ENCODE results near the gene PRIMA1. TPM values are rescaled to one million over a fixed set of nuclear protein-coding genes. Genes with fewer than 3 reads are reported as not detected.
A peak's percentile ranks its signal among the peaks of the same experiment; 100 is the strongest.

The PRIMA1 gene
- total RNA-seq, 1 donor from 2014 or later: 4.0 TPM

DNA sequence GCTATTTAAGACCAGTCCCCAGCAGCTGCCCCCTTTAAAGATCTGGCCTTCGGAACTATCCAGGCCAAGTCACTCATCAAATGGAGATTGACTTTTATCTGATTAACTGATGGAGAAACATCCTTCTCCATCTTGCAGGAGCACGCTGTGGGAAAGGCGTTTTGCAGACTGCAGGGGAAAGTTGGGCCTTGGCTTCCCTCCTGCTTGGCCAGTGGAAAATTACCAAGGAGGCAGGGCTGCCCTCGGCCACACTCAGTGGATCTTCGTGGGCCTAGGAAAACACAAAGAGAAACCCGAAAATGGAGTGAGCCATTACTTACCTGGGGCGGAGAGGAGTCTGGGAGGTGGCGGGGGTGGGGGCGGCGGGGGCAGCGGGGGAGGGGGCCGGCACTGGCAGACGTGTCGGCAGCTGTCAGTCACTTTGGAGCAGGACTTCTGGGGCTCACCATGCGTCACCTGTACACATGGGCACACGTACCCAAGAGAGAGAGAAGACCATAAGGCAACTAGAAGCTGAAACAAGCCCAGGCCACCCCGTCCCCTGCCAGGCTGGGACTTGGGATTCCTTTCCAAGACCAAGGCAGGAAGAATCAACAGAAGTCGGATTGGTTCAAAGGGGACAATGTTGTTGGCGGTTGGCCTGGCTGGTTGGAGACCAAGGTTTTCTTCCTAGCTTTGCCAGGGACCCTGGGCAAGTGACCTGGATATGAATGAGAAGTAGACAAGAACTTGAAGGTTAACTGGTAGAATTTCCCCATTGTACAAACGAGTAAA, 9.2 kb downstream of the PRIMA1 start:
- Mint-ChIP-seq H3K4me1 (ENCODE audit: low read depth) (peaks cover 42% of the 10 kb centered on the region), H3K9me3 (ENCODE audit: low read depth) (no peaks in the 10 kb centered on the region), H3K27ac (peak overlapping the region; percentile 91), H3K4me3 (ENCODE audit: low read depth) (no peak overlapping the region), H3K27me3 (peaks cover 4% of the 10 kb centered on the region), H3K36me3 (ENCODE audit: insufficient read depth) (no peaks in the 10 kb centered on the region)
- TF ChIP-seq, protein P1, sequence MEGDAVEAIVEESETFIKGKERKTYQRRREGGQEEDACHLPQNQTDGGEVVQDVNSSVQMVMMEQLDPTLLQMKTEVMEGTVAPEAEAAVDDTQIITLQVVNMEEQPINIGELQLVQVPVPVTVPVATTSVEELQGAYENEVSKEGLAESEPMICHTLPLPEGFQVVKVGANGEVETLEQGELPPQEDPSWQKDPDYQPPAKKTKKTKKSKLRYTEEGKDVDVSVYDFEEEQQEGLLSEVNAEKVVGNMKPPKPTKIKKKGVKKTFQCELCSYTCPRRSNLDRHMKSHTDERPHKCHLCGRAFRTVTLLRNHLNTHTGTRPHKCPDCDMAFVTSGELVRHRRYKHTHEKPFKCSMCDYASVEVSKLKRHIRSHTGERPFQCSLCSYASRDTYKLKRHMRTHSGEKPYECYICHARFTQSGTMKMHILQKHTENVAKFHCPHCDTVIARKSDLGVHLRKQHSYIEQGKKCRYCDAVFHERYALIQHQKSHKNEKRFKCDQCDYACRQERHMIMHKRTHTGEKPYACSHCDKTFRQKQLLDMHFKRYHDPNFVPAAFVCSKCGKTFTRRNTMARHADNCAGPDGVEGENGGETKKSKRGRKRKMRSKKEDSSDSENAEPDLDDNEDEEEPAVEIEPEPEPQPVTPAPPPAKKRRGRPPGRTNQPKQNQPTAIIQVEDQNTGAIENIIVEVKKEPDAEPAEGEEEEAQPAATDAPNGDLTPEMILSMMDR (IDR thresholded peaks at IDR 0.05; ENCODE audit: unreplicated experiment): no peak
- DNase-seq (ENCODE audit: low spot score, unreplicated experiment): no peak

DNA sequence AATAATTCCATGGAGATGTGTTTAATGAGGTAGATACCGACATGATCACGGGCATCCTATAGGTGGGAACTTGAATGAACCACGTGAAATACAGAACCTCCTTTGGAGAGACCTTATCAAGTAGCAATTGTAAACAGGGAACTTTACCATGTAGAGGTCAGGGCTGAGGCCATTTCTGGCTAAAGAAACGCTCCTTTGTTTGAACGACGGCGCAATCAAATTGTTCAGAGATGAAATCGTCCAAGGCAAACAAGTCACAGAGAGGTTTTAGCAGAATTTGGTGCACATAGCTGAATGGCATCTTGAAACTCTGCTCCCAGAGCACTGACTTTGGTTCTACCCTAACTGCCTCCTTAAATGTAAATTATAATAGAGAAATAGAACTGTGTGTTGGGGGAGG, 9.8 kb downstream of the PRIMA1 start:
- H3K4me1 Mint-ChIP-seq (ENCODE audit: low read depth): peaks cover 42% of the 10 kb centered on the region
- no peak for DNase-seq (ENCODE audit: low spot score, unreplicated experiment)
- H3K27me3 Mint-ChIP-seq: no peaks in the 10 kb centered on the region
- TF ChIP-seq, protein P1 (IDR thresholded peaks at IDR 0.05; ENCODE audit: unreplicated experiment): no peak
- H3K36me3 Mint-ChIP-seq (ENCODE audit: insufficient read depth): no peaks in the 10 kb centered on the region
- H3K27ac Mint-ChIP-seq: peak overlapping the region; percentile 91
- H3K4me3 Mint-ChIP-seq (ENCODE audit: low read depth): no peak overlapping the region
- no peaks in the 10 kb centered on the region for H3K9me3 Mint-ChIP-seq (ENCODE audit: low read depth)

DNA sequence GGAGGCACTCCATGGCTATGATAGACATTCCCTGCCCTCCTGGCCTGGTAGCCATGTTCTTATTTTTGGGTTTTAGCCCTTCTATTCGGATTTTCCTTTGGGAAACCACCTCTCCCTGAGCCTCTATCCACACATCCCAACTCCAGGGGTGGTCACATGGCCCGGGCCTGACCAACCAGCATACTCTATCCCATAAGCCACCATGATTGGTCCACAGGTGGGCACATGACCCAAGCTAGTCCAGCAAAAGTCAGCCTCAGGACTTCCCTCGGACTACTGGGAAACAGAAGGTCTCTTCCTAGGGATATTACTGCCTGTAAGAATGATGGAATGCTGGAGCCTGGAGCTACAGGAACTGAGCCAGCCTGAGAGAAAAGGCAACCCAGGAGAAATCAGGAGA, 12.5 kb downstream of the PRIMA1 start:
- Mint-ChIP-seq H3K4me3 (ENCODE audit: low read depth) (no peak overlapping the region), H3K27me3 (no peaks in the 10 kb centered on the region), H3K4me1 (ENCODE audit: low read depth) (peaks cover 39% of the 10 kb centered on the region), H3K36me3 (ENCODE audit: insufficient read depth) (no peaks in the 10 kb centered on the region), H3K27ac (no peak overlapping the region), H3K9me3 (ENCODE audit: low read depth) (no peaks in the 10 kb centered on the region)
- DNase-seq (ENCODE audit: low spot score, unreplicated experiment): no peak
- TF ChIP-seq, protein P1 (IDR thresholded peaks at IDR 0.05; ENCODE audit: unreplicated experiment): no peak

DNA sequence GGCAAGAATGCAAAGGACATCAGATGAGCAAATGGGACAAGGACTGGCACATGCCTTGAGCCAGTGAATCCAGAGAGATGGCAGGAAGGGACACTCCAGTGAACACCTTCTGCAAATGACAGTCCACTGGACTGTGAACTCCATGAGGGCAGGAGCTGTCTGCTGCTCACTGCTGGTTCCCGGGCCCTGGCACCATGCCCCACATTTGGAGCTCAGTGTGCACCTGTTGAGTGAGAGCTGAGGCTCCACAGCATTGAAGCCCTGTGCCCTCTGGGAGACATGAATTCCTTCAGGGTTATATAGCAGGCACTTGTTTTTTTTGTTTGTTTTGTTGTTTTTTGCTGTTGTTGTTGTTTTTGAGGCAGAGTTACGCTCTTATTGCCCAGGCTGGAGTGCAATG, 13.1 kb downstream of the PRIMA1 start:
- Mint-ChIP-seq H3K27me3 (no peaks in the 10 kb centered on the region), H3K4me1 (ENCODE audit: low read depth) (peaks cover 39% of the 10 kb centered on the region), H3K36me3 (ENCODE audit: insufficient read depth) (no peaks in the 10 kb centered on the region), H3K4me3 (ENCODE audit: low read depth) (no peak overlapping the region), H3K27ac (no peak overlapping the region), H3K9me3 (ENCODE audit: low read depth) (no peaks in the 10 kb centered on the region)
- no peak for DNase-seq (ENCODE audit: low spot score, unreplicated experiment)
- TF ChIP-seq, protein P1 (IDR thresholded peaks at IDR 0.05; ENCODE audit: unreplicated experiment): no peak

DNA sequence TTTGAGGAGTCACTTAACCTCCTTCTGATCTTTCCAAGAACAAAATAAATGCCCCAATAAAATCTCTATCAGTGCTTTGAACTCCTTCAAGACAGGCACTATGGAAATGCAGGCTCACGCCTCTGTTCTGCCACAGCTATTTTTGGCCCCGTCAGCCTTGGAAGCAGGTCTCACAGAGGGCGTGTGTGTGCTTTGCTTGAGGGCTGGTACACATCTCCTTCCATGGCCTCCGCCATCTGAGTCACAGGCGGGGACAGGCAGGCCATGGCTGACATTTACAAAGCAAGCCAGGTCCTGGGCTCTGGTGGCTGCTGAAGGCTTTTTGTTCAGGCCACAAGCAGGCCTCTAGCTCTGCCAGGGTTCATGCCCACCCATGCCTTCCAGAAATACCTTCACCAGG, 16.0 kb downstream of the PRIMA1 start:
- TF ChIP-seq, protein P1 (IDR thresholded peaks at IDR 0.05; ENCODE audit: unreplicated experiment): no peak
- no peak overlapping the region for H3K4me3 Mint-ChIP-seq (ENCODE audit: low read depth)
- no peak overlapping the region for H3K27ac Mint-ChIP-seq
- DNase-seq (ENCODE audit: low spot score, unreplicated experiment): no peak
- no peaks in the 10 kb centered on the region for H3K9me3 Mint-ChIP-seq (ENCODE audit: low read depth)
- no peaks in the 10 kb centered on the region for H3K36me3 Mint-ChIP-seq (ENCODE audit: insufficient read depth)
- H3K4me1 Mint-ChIP-seq (ENCODE audit: low read depth): peaks cover 16% of the 10 kb centered on the region
- no peaks in the 10 kb centered on the region for H3K27me3 Mint-ChIP-seq

All from progenitor cell of endocrine pancreas (in vitro differentiated cells).